Neutrophil (primary cell): ENCODE data around the gene SLC25A39.
"Not testable (repeated sequence)": the region's sequence is repeated elsewhere in the genome, so short reads cannot be mapped to it uniquely, and the experiment has no call there.

Experiments used
- H3K27ac ChIP-seq: fragments of 200-600 bp; sonication (generic); 2 replicates; pipeline ENCODE4 v1.5.1; 2016; ENCODE audit warnings: mild to moderate bottlenecking, moderate library complexity
- H3K27me3 ChIP-seq: fragments of 200-600 bp; sonication (generic); 2 replicates; pipeline ENCODE4 v1.6.0; 2016; ENCODE audit warnings: mild to moderate bottlenecking
- H3K36me3 ChIP-seq: fragments of 200-600 bp; sonication (generic); 2 replicates; pipeline ENCODE4 v1.5.1; 2017
- H3K4me1 ChIP-seq, 2 experiments: fragments of 200-600 bp in 1 of 2; sonication (generic) in 1 of 2; 1 replicate in 1 of 2; 2 replicates in 1 of 2; pipeline versions ENCODE4 v1.5.1 to v1.6.1; 2013 to 2016; ENCODE audit warnings: low read depth in 1 of 2, low read length in 1 of 2, mild to moderate bottlenecking in 1 of 2, moderate library complexity in 1 of 2; ENCODE audit not compliant: control insufficient read depth in 1 of 2, insufficient read depth in 1 of 2
- H3K4me3 ChIP-seq, 2 experiments: fragments of 200-600 bp in 1 of 2; sonication (generic) in 1 of 2; 1 replicate in 1 of 2; 2 replicates in 1 of 2; pipeline ENCODE4 v1.5.1; 2013 to 2016; ENCODE audit warnings: low read depth in 1 of 2, low read length in 1 of 2, mild to moderate bottlenecking in 1 of 2, moderate library complexity in 1 of 2
- H3K9me3 ChIP-seq: fragments of 200-600 bp; sonication (generic); 2 replicates; pipeline ENCODE4 v1.5.1; 2016
- CTCF ChIP-seq: fragments of 200-600 bp; sonication (generic); IDR thresholded peaks from 2 replicates; pipeline ENCODE4 v1.5.1; 2016; ENCODE audit warnings: antibody characterized with exemption

Gene SLC25A39

GRCh38 chr17:44343510-44344209, 19.0 kb upstream of the SLC25A39 start:
- Histone ChIP-seq H3K27ac (peak overlapping the region; percentile 93), H3K4me1 (peaks cover 89 to 90% of the 10 kb centered on the region in 2 experiments), H3K4me3 (no peak overlapping the region), H3K36me3 (peaks cover 1% of the 10 kb centered on the region), H3K9me3 (no peaks in the 10 kb centered on the region), H3K27me3 (no peaks in the 10 kb centered on the region)
- TF ChIP-seq CTCF, result no peak

- not testable (repeated sequence) for H3K9me3 ChIP-seq, H3K27me3 ChIP-seq, H3K36me3 ChIP-seq
- Histone ChIP-seq H3K27ac (peak overlapping the region; percentile 74), H3K4me3 (peak overlapping the region in 1 of 2 experiments; percentile 30), H3K4me1 (peaks cover 74 to 79% of the 10 kb centered on the region in 2 experiments)
These were observed 15.9 kb upstream of the SLC25A39 start for GRCh38 chr17:44340553-44340952.

- peaks cover 75 to 79% of the 10 kb centered on the region in 2 experiments for H3K4me1 ChIP-seq
- H3K4me3 ChIP-seq, result no peak overlapping the region
- no peaks in the 10 kb centered on the region for H3K36me3 ChIP-seq
- peak overlapping the region; percentile 61 for H3K27ac ChIP-seq
- no peak for TF ChIP-seq CTCF
- H3K9me3 ChIP-seq, result no peaks in the 10 kb centered on the region
- no peaks in the 10 kb centered on the region for H3K27me3 ChIP-seq
These were observed 14.1 kb upstream of the SLC25A39 start for GRCh38 chr17:44338702-44339101.

- Histone ChIP-seq H3K4me1 (peaks cover 86 to 88% of the 10 kb centered on the region in 2 experiments), H3K27me3 (no peaks in the 10 kb centered on the region), H3K9me3 (no peaks in the 10 kb centered on the region), H3K4me3 (no peak overlapping the region), H3K27ac (peak overlapping the region; percentile 86), H3K36me3 (no peaks in the 10 kb centered on the region)
- TF ChIP-seq CTCF, result no peak
These were observed 11.3 kb upstream of the SLC25A39 start for GRCh38 chr17:44335968-44336367.

GRCh38 chr17:44335564-44335963, 10.9 kb upstream of the SLC25A39 start:
- H3K27ac ChIP-seq, result peak overlapping the region; percentile 86
- peaks cover 84 to 88% of the 10 kb centered on the region in 2 experiments for H3K4me1 ChIP-seq
- no peak overlapping the region for H3K4me3 ChIP-seq
- TF ChIP-seq CTCF, result no peak
- no peaks in the 10 kb centered on the region for H3K9me3 ChIP-seq
- H3K36me3 ChIP-seq, result no peaks in the 10 kb centered on the region
- no peaks in the 10 kb centered on the region for H3K27me3 ChIP-seq

- TF ChIP-seq CTCF, result no peak
These were observed 10.1 kb upstream of the SLC25A39 start for GRCh38 chr17:44334727-44335126.

More at GRCh38 chr17:44334727-44335126, 10.1 kb upstream of the SLC25A39 start:
- H3K9me3 ChIP-seq, result no peaks in the 10 kb centered on the region
- peaks cover 83 to 87% of the 10 kb centered on the region in 2 experiments for H3K4me1 ChIP-seq
- peak overlapping the region; percentile 86 for H3K27ac ChIP-seq
- H3K4me3 ChIP-seq, result no peak overlapping the region
- H3K27me3 ChIP-seq, result no peaks in the 10 kb centered on the region
- no peaks in the 10 kb centered on the region for H3K36me3 ChIP-seq
